Common myeloid progenitor, CD34-positive (primary cell): ENCODE results near the gene ADA.
"Not testable (repeated sequence)": the region's sequence is repeated elsewhere in the genome, so short reads cannot be mapped to it uniquely, and the experiment has no call there.

Experiments
- CTCF ChIA-PET: fragments of 350-600 bp; sonication (Branson Sonifier 250); formaldehyde crosslinking; loops from one replicate; lab custom pipeline; 2021; ENCODE audit warnings: antibody characterized with exemption; lab: Charles Lee
- POLR2A ChIA-PET: fragments of 350-600 bp; sonication (Branson Sonifier 250); formaldehyde crosslinking; loops from one replicate; lab custom pipeline; 2021; ENCODE audit warnings: antibody characterized with exemption; lab: Charles Lee
- DNase-seq, 3 donors: peaks; one replicate each; pipeline versions ENCODE4 v3.0.0 to v3.0.0-alpha.2; 2013
- H3K27ac ChIP-seq, 2 experiments: 1 replicate in 1 of 2; 2 replicates in 1 of 2; pipeline ENCODE4 v1.7.0; 2013; ENCODE audit warnings: inconsistent platforms in 2 of 2, low read length in 2 of 2, mild to moderate bottlenecking in 2 of 2, low read depth in 1 of 2, moderate library complexity in 1 of 2; ENCODE audit not compliant: severe bottlenecking in 2 of 2, insufficient read depth in 1 of 2, poor library complexity in 1 of 2
- H3K27me3 ChIP-seq, 5 experiments: replicated peaks in 2 of 5; 1 replicate in 3 of 5; 2 replicates in 2 of 5; pipeline versions ENCODE4 v1.6.1 to v1.7.0; 2013; ENCODE audit warnings: low read length in 4 of 5, mild to moderate bottlenecking in 2 of 5, moderate library complexity in 2 of 5, inconsistent platforms in 1 of 5; ENCODE audit not compliant: insufficient read depth in 5 of 5, control insufficient read depth in 4 of 5
- H3K36me3 ChIP-seq, 4 experiments: 1 replicate in 2 of 4; 2 replicates in 2 of 4; pipeline versions ENCODE4 v1.6.1 to v1.7.0; 2013; ENCODE audit warnings: low read length in 3 of 4, control low read depth in 1 of 4, mild to moderate bottlenecking in 1 of 4; ENCODE audit not compliant: control insufficient read depth in 4 of 4, insufficient read depth in 4 of 4
- H3K4me1 ChIP-seq, 4 experiments: 1 replicate in 3 of 4; 2 replicates in 1 of 4; pipeline versions ENCODE4 v1.6.1 to v1.7.1; 2013; ENCODE audit warnings: low read length in 3 of 4, mild to moderate bottlenecking in 3 of 4, control low read depth in 1 of 4, inconsistent platforms in 1 of 4, moderate library complexity in 1 of 4; ENCODE audit not compliant: control insufficient read depth in 4 of 4, insufficient read depth in 4 of 4; ENCODE audit errors: control extremely low read depth in 1 of 4
- H3K4me3 ChIP-seq, 7 experiments: 1 replicate in 4 of 7; 2 replicates in 3 of 7; pipeline versions ENCODE4 v1.5.1 to v1.7.0; 2013; ENCODE audit warnings: mild to moderate bottlenecking in 7 of 7, low read length in 6 of 7, moderate library complexity in 6 of 7, inconsistent platforms in 2 of 7, low read depth in 2 of 7, control low read depth in 1 of 7; ENCODE audit not compliant: insufficient read depth in 4 of 7, control insufficient read depth in 1 of 7; ENCODE audit errors: extremely low read depth in 1 of 7
- H3K9me3 ChIP-seq, 5 experiments: 1 replicate in 4 of 5; 2 replicates in 1 of 5; pipeline versions ENCODE4 v1.6.1 to v1.7.1; 2013; ENCODE audit warnings: low read length in 4 of 5, mild to moderate bottlenecking in 2 of 5, inconsistent platforms in 1 of 5, low read depth in 1 of 5, moderate library complexity in 1 of 5; ENCODE audit not compliant: control insufficient read depth in 4 of 5, insufficient read depth in 2 of 5; ENCODE audit errors: control extremely low read depth in 1 of 5
- WGBS: methylation state at CpG from one replicate; pipeline ENCODE4 v1.1.5; 2013; ENCODE audit not compliant: insufficient coverage; 5-methylcytosine and 5-hydroxymethylcytosine counted together

ADA gene

DNA sequence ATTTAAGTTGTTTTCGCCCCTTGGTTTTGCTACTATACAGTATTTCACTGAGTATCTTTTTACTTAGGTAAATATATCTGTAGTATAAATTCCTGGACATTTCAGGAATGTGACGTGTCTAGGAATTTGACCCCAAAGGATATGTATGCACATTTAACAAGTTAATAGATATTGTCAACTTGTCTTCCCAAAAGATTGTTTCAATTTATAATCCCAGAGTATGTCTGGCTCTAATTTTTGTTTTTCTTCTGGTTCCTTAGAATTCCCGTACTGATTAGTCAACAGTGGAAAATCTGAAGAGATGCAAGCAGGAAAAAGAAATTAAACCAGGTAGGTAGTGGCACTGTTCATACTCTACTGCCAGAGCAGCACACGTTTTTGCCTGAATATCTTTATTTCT lies 62.0 kb downstream of the ADA start:
- Histone ChIP-seq H3K36me3 (peaks cover 0 to 13% (median 0%) of the 10 kb centered on the region in 4 experiments), H3K9me3 (no peaks in the 10 kb centered on the region), H3K27me3 (no peaks in the 10 kb centered on the region), H3K4me1 (peaks cover 9 to 27% (median 14%) of the 10 kb centered on the region in 4 experiments), H3K4me3 (no peak overlapping the region), H3K27ac (no peak overlapping the region)
- ChIA-PET POLR2A (no interaction called here), CTCF (interaction anchor here (1.6 to 2.1 kb wide), 2 partner anchors 9 to 20 kb away, joined by 5 read pairs; no protein-coding TSS in a partner anchor)
- 100% methylated on average over 2 of the region's 4 CpGs for WGBS
- DNase-seq: no peak

DNA sequence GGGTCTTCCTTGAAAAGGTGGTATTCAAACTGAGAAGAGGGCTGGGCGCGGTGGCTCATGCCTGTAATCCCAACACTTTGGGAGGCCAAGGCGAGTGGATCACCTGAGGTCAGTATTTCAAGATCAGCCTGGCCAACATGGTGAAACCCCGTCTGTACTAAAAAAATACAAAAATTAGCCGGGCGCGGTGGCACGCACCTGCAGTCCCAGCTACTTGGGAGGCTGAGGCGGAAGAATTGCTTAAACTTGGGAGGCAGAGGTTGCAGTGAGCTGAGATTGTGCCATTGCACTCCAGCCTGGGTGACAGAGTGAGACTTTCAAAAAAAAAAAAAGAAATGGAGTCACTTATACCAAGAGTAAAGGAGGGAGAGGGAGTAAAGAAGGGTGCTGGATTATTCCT lies 63.2 kb downstream of the ADA start:
- Histone ChIP-seq H3K36me3 (peaks cover 0 to 13% (median 0%) of the 10 kb centered on the region in 4 experiments), H3K4me1 (peaks cover 9 to 23% (median 12%) of the 10 kb centered on the region in 4 experiments)
- H3K27me3 ChIP-seq, POLR2A ChIA-PET, H3K27ac ChIP-seq, DNase-seq, H3K4me3 ChIP-seq, H3K9me3 ChIP-seq: not testable (repeated sequence)
- over 99% methylated on average over 9 of the region's 9 CpGs for WGBS
- CTCF ChIA-PET: interaction anchor here (1.0 to 3.4 kb wide), 2 partner anchors 21 to 97 kb away, joined by 3 to 18 read pairs; no protein-coding TSS in a partner anchor

DNA sequence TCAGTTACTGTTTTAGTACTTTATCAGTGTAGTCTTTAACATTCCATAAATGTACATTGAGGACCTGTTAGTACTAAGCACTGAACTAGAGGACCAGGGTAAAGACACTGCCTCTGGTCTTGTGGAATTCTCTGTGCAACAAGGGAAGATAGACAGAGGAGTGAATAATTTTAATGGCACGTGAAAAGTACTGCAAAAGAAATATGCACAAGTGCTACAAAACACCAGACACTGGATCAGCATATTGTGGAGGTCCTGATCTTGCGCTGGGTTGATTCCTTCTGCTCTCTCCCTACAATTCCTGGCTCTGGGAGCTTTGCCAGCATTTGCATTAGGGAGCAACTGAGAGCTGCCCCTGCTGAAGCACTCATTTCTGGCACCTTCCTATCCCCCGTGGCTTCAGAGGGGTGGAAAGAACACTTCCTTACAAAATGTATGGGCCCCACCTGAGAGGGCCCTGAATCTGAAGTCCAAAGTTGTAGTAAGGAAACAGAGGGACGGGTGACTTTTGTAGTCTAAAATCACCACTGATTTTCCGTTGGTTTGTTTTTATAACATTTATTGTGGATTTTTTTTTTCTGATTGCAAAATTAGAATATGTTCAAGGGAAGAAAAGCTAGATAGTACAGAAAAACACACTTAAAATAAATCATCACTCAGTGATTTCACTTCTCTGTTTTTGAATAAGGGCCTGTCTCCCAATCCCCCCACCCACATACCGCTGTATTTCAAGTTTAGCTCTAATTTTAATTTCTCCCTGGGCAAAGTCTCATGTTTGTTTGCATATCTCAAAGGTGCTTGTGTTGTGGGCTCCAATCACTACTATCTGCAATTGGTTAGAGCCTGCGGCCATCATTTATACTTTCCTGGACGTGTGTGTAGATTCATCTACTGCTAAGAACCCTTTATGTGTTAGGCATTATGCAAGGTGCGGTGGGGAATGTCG lies 64.2 kb downstream of the ADA start:
- Histone ChIP-seq H3K27me3 (no peaks in the 10 kb centered on the region), H3K9me3 (no peaks in the 10 kb centered on the region), H3K4me1 (peaks cover 11 to 28% (median 17%) of the 10 kb centered on the region in 4 experiments), H3K27ac (no peak overlapping the region), H3K4me3 (no peak overlapping the region), H3K36me3 (peaks cover 0 to 13% (median 0%) of the 10 kb centered on the region in 4 experiments)
- WGBS: 95% methylated on average over 7 of the region's 10 CpGs
- CTCF ChIA-PET: interaction anchor here (1.0 to 3.4 kb wide), 6 partner anchors 11 to 98 kb away, joined by 3 to 23 read pairs (median 13); no protein-coding TSS in a partner anchor
- POLR2A ChIA-PET: interaction anchor here (1.0 to 1.2 kb wide), 2 partner anchors 11 to 38 kb away, joined by 3 read pairs; no protein-coding TSS in a partner anchor
- no peak for DNase-seq

GRCh38 chr20:44586289-44586911 lies 65.1 kb downstream of the ADA start:
- ChIA-PET CTCF (interaction anchor here (1.3 to 3.4 kb wide), 7 partner anchors 8 to 77 kb away, joined by 3 to 23 read pairs (median 12); no protein-coding TSS in a partner anchor), POLR2A (interaction anchor here (0.7 to 1.2 kb wide), 4 partner anchors 10 to 99 kb away, joined by 3 to 5 read pairs (median 3); no protein-coding TSS in a partner anchor)
- Histone ChIP-seq H3K4me1 (peaks cover 15 to 33% (median 21%) of the 10 kb centered on the region in 4 experiments), H3K9me3 (no peaks in the 10 kb centered on the region), H3K27me3 (no peaks in the 10 kb centered on the region), H3K4me3 (no peak overlapping the region), H3K27ac (peak overlapping the region in 1 of 2 experiments; percentile 25), H3K36me3 (peaks cover 0 to 11% (median 0%) of the 10 kb centered on the region in 4 experiments)
- DNase-seq: peak; percentile 62 to 93 (median 89)
- 89% methylated on average over 3 of the region's 3 CpGs for WGBS

GRCh38 chr20:44585057-44585963 lies 66.2 kb downstream of the ADA start:
- Histone ChIP-seq H3K4me3 (no peak overlapping the region), H3K27me3 (no peaks in the 10 kb centered on the region)
- POLR2A ChIA-PET: interaction anchor here (1.2 kb wide), 1 partner anchor 13 kb away, joined by 3 read pairs; no protein-coding TSS in a partner anchor

DNA sequence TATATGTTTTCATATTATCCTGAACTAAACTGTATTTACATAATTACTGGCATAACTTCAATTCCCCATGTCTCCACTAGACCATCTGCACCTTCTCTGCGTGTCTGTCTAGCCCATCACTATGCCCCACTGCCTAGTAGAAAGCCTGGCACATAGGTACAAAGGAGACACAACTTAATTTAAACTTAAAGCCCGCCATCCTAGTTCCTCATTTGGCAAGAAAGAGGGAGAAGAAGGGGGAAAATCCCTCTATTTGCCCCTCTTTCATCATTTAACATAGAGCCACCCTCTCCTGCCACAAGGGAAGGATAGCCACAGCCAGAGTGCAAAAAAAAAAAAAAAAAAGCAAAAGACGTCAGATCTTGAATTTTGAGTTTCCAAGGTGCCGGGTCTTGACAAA lies 67.3 kb downstream of the ADA start:
- Histone ChIP-seq H3K4me1 (peaks cover 15 to 35% (median 28%) of the 10 kb centered on the region in 4 experiments), H3K27ac (no peak overlapping the region), H3K4me3 (no peak overlapping the region), H3K36me3 (no peaks in the 10 kb centered on the region), H3K27me3 (no peaks in the 10 kb centered on the region), H3K9me3 (no peaks in the 10 kb centered on the region)
- CTCF ChIA-PET: interaction anchor here (1.1 kb wide), 1 partner anchor 20 kb away, joined by 3 read pairs; no protein-coding TSS in a partner anchor
- 100% methylated on average over 1 of the region's 4 CpGs for WGBS
- peak in 1 of 3 donors; percentile 22 for DNase-seq
- POLR2A ChIA-PET: no interaction called here

More at GRCh38 chr20:44585057-44585963, 66.2 kb downstream of the ADA start:
- no peak for DNase-seq
- Histone ChIP-seq H3K9me3 (no peaks in the 10 kb centered on the region), H3K27ac (no peak overlapping the region), H3K4me1 (peaks cover 15 to 34% (median 25%) of the 10 kb centered on the region in 4 experiments), H3K36me3 (peaks cover 0 to 4% (median 0%) of the 10 kb centered on the region in 4 experiments)
- CTCF ChIA-PET: interaction anchor here (0.7 to 3.4 kb wide), 8 partner anchors 9 to 79 kb away, joined by 3 to 23 read pairs (median 9); no protein-coding TSS in a partner anchor
- 96% methylated on average over 4 of the region's 6 CpGs for WGBS
